ENCODE measurements around the gene AMACR. TPM values are rescaled to one million over a fixed set of nuclear protein-coding genes. Genes with fewer than 3 reads are reported as not detected.

Gene AMACR

Small RNA genes within 50 kb of the gene (small RNA-seq; reads per million reads assigned to genes)
- gene AC139783.1 (ENCODE audit: insufficient read depth) = not detected
